Bronchial epithelial cell (primary cell): Measurements from ENCODE around the gene KIF20A. TPM values are rescaled to one million over a fixed set of nuclear protein-coding genes. Genes with fewer than 3 reads are reported as not detected.

Experiments used
- DNase-seq: peaks from one replicate; pipeline ENCODE4 v3.0.0-alpha.2; 2010; ENCODE audit warnings: low read depth
- FAIRE-seq: peaks from 2 replicates; lab custom pipeline; 2011; peaks lifted over from hg19 to GRCh38; lab: Jason Lieb, UNC
- H3K27me3 ChIP-seq: 2 replicates; pipeline ENCODE4 v1.5.1; 2011; ENCODE audit warnings: low read length; ENCODE audit not compliant: control insufficient read depth, insufficient read depth
- H3K36me3 ChIP-seq: 2 replicates; pipeline ENCODE4 v1.5.1; 2011; ENCODE audit warnings: low read length; ENCODE audit not compliant: control insufficient read depth, insufficient read depth
- H3K4me3 ChIP-seq: 2 replicates; pipeline ENCODE4 v1.5.1; 2011; ENCODE audit warnings: mild to moderate bottlenecking, low read depth, low read length, control low read depth
- CTCF ChIP-seq: IDR thresholded peaks from 2 replicates; pipeline ENCODE4 v1.5.1; 2011; ENCODE audit warnings: mild to moderate bottlenecking, moderate library complexity, low read length, control low read depth, inconsistent platforms; ENCODE audit not compliant: insufficient read depth, severe bottlenecking
- total RNA-seq: library from RNA; depleted of rRNA; stranded (reverse); fragments of >200 nt; gene quantifications from 2 replicates; pipeline ENCODE4 v1.2.1, GENCODE V29; 2014

Gene KIF20A
- total RNA-seq, 1 donor from 2014 or later, result under 0.01 TPM

- FAIRE-seq (no peak), DNase-seq (no peak)
- Histone ChIP-seq H3K27me3 (no peaks in the 10 kb centered on the region), H3K4me3 (no peak overlapping the region), H3K36me3 (no peaks in the 10 kb centered on the region)
- no peak for TF ChIP-seq CTCF
Measured at GRCh38 chr5:138216799-138217198, 37.9 kb downstream of the KIF20A start.

DNA sequence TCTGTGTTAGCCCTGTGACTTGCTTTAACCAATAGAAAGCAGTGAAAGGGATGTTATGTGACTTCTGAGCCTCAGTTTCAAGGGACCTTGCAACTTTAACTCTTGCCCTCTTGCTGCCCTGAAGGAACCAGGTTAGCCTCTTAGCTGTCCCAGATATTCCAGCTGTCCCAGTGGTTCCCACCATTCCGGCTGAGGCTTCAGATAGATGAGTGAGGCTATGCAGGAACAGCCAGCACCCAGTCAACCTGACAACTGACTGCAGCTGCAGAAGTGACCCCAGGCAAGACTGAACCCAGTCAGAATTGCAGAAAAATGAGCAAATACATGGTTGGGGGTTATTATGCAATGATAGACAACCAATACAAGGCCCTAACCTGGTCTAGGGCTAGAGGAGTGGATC lies 44.6 kb downstream of the KIF20A start:
- FAIRE-seq (no peak), DNase-seq (no peak)
- no peaks in the 10 kb centered on the region for H3K27me3 ChIP-seq
- TF ChIP-seq CTCF, result no peak
- H3K36me3 ChIP-seq, result no peaks in the 10 kb centered on the region
- H3K4me3 ChIP-seq, result no peak overlapping the region

DNA sequence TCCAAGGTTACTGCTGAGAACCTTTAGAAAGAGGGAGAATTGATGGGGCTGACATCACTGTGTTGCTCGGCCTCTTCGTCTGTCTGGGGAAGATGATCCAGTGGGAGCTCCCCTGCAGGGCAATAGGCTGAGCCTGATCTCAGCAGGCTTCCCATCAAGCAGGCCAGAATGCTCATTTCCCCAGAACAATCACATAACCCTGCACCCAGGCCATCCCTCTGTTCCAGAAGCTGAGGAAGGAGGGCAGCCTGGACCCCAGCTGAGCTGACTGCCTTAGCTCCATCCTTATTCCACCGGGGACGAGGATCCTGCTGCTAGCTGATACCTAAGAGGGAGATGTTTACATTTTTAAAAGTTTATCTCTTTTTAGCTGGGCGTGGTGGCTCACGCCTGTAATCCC lies 45.8 kb downstream of the KIF20A start:
- DNase-seq (no peak), FAIRE-seq (no peak)
- Histone ChIP-seq H3K36me3 (no peaks in the 10 kb centered on the region), H3K4me3 (no peak overlapping the region), H3K27me3 (no peaks in the 10 kb centered on the region)
- TF ChIP-seq CTCF, result no peak

- DNase-seq, result no peak
- no peaks in the 10 kb centered on the region for H3K36me3 ChIP-seq
Measured at GRCh38 chr5:138226910-138227309, 48.0 kb downstream of the KIF20A start.

GRCh38 chr5:138229387-138229786 lies 50.5 kb downstream of the KIF20A start:
- Histone ChIP-seq H3K36me3 (no peaks in the 10 kb centered on the region), H3K27me3 (peaks cover 2% of the 10 kb centered on the region), H3K4me3 (no peak overlapping the region)
- no peak for TF ChIP-seq CTCF
- FAIRE-seq (no peak), DNase-seq (no peak)

More at GRCh38 chr5:138226910-138227309, 48.0 kb downstream of the KIF20A start:
- FAIRE-seq, result no peak
- no peak for TF ChIP-seq CTCF
- no peaks in the 10 kb centered on the region for H3K27me3 ChIP-seq
- H3K4me3 ChIP-seq, result no peak overlapping the region

DNA sequence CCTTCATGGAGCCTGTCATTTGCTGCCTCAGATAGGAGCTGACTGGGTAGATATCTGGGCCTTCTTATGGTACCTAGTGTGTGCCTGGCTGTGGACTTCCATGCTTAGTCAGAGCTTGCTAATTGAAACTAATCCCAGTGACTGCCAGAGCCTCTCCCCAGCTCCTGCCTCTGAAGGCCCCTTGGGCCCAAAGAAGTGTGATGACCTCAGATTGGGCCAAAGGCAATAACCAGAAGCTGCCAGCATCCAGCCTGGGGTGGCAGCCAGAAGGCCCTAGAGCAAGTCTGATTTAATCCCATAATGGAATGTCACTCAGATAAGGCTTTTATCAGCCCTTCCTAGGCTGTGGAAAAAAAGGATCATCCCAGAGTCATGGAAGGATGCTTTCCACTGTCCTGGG lies 51.3 kb downstream of the KIF20A start:
- TF ChIP-seq CTCF, result no peak
- Histone ChIP-seq H3K27me3 (peaks cover 2% of the 10 kb centered on the region), H3K4me3 (no peak overlapping the region), H3K36me3 (no peaks in the 10 kb centered on the region)
- DNase-seq, result peak; percentile 41
- no peak for FAIRE-seq
